Measurements from ENCODE around the gene SLC40A1. TPM values are rescaled to one million over a fixed set of nuclear protein-coding genes. Genes with fewer than 3 reads are reported as not detected.

Gene SLC40A1
- total RNA-seq, 2 experiments from 2014 or later, result 4.4 to 6.0 TPM

DNA sequence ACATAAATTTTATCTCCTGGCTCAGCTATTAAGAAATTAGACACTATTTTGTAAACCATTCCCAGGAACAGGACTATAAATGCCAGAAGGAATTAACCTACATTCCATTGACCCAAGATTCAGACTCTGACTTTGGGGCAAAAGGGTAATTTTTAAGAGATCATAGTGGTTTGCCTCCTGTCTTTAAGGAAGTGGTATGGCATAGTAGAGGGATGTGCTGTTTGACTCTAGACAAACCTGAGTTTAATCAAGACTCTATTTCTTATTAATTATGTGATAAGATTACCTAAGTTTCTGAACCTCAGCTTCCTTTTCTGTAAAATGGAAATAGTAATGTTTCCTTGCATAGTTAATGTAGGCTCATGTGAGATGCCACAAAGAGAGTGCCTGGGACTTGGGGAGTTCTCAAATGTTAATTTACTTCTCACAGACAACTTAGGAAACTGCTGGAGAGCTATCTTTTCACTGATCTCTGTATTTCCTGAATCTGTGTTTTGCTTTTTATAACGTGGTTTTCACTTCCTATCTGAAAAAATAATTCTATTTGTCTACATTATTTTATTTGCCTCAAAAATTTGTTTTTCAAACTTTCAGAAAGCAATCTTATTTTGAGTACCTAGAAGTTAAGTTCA, 11.9 kb upstream of the SLC40A1 start:
- Mint-ChIP-seq H3K4me1 (peaks cover 33% of the 10 kb centered on the region), H3K9me3 (no peaks in the 10 kb centered on the region), H3K27ac (no peak overlapping the region), H3K36me3 (ENCODE audit: low read depth) (no peaks in the 10 kb centered on the region), H3K4me3 (no peak overlapping the region), H3K27me3 (no peaks in the 10 kb centered on the region)
- ChIA-PET POLR2A (interaction anchor here (0.7 to 1.1 kb wide), 3 partner anchors 12 to 65 kb away, joined by 3 read pairs; partner anchors contain the start of gene SLC40A1), CTCF (interaction anchor here (2.0 kb wide), 1 partner anchor 12 kb away, joined by 7 read pairs; the partner anchor contains the start of gene SLC40A1)
- no peak for DNase-seq

GRCh38 chr2:189587780-189588179, 7.2 kb upstream of the SLC40A1 start:
- ChIA-PET POLR2A (no interaction called here), CTCF (no interaction called here)
- no peak overlapping the region for H3K27ac Mint-ChIP-seq
- no peak overlapping the region for H3K4me3 Mint-ChIP-seq
- H3K4me1 Mint-ChIP-seq, result peaks cover 13% of the 10 kb centered on the region
- H3K36me3 Mint-ChIP-seq (ENCODE audit: low read depth), result no peaks in the 10 kb centered on the region
- no peaks in the 10 kb centered on the region for H3K9me3 Mint-ChIP-seq
- peaks cover 15% of the 10 kb centered on the region for H3K27me3 Mint-ChIP-seq
- no peak for DNase-seq

DNA sequence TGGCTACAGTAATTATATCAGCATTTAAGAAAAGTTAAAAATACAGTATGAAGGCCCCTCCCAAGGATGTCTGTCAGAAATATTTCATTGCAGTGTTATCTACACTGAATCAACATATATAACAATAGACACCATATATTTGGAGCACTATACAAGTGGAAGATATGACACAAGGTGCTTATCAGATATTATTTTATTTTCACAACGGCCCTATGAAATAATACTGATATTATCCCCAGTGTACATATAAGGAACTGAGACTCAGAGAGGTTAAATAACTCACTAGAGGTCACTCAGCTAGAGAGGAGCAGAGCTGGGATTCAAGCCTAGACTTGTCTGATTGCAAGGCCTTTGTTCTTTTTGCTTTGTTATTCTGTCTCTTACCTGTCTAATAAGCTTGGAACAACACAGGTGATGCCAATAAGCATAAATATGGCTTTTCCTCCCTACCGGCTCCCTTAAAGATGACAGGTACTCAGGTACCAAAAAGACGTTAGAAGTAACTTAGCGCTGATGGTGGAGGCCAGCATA, 4.7 kb upstream of the SLC40A1 start:
- peaks cover 30% of the 10 kb centered on the region for H3K27me3 Mint-ChIP-seq

DNA sequence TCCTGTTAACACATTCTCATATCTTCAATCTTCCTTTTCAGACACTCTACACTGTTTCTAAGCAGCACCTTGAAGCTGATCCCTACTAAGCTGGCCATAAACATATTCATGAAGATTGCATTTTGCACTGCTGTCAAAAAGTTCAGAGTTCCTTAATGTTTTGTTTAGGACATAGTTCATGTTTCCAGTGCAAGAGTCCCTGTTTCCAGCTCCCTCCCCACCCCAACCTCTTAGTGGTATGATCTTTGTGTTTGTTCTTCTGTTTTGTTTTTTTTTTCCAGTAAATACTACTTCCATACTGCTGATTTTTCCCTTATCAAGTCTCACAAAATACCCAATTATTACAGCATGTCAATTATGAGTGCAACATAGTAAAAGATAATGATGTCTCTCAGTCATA, 4.1 kb upstream of the SLC40A1 start:
- ChIA-PET POLR2A (no interaction called here), CTCF (no interaction called here)
- Mint-ChIP-seq H3K9me3 (no peaks in the 10 kb centered on the region), H3K27ac (no peak overlapping the region), H3K27me3 (peaks cover 33% of the 10 kb centered on the region), H3K4me3 (no peak overlapping the region), H3K4me1 (peaks cover 20% of the 10 kb centered on the region), H3K36me3 (ENCODE audit: low read depth) (no peaks in the 10 kb centered on the region)
- DNase-seq, result no peak

More for the DNA sequence above, 4.7 kb upstream of the SLC40A1 start:
- H3K36me3 Mint-ChIP-seq (ENCODE audit: low read depth), result no peaks in the 10 kb centered on the region
- peaks cover 14% of the 10 kb centered on the region for H3K4me1 Mint-ChIP-seq
- no peak overlapping the region for H3K4me3 Mint-ChIP-seq
- H3K9me3 Mint-ChIP-seq, result no peaks in the 10 kb centered on the region
- no peak overlapping the region for H3K27ac Mint-ChIP-seq
- ChIA-PET POLR2A (no interaction called here), CTCF (no interaction called here)
- no peak for DNase-seq

GRCh38 chr2:189583227-189584198, 2.9 kb upstream of the SLC40A1 start:
- H3K4me1 Mint-ChIP-seq, result peaks cover 25% of the 10 kb centered on the region
- no peak overlapping the region for H3K27ac Mint-ChIP-seq
- no peak overlapping the region for H3K4me3 Mint-ChIP-seq
- no peaks in the 10 kb centered on the region for H3K36me3 Mint-ChIP-seq (ENCODE audit: low read depth)
- H3K9me3 Mint-ChIP-seq, result no peaks in the 10 kb centered on the region
- POLR2A ChIA-PET, result no interaction called here
- H3K27me3 Mint-ChIP-seq, result peaks cover 37% of the 10 kb centered on the region
- DNase-seq, result no peak
- CTCF ChIA-PET, result no interaction called here

- no peak overlapping the region for H3K4me3 Mint-ChIP-seq
- H3K27ac Mint-ChIP-seq, result no peak overlapping the region
- ChIA-PET POLR2A (no interaction called here), CTCF (no interaction called here)
- H3K9me3 Mint-ChIP-seq, result no peaks in the 10 kb centered on the region
- H3K4me1 Mint-ChIP-seq, result peaks cover 25% of the 10 kb centered on the region
- no peaks in the 10 kb centered on the region for H3K36me3 Mint-ChIP-seq (ENCODE audit: low read depth)
- no peak for DNase-seq
- peaks cover 37% of the 10 kb centered on the region for H3K27me3 Mint-ChIP-seq
Measured at GRCh38 chr2:189582809-189583192, 2.2 kb upstream of the SLC40A1 start.

GRCh38 chr2:189582140-189582808, 1.7 kb upstream of the SLC40A1 start:
- peaks cover 25% of the 10 kb centered on the region for H3K4me1 Mint-ChIP-seq
- H3K27ac Mint-ChIP-seq, result no peak overlapping the region
- peak overlapping the region; percentile 64 for H3K4me3 Mint-ChIP-seq
- peaks cover 37% of the 10 kb centered on the region for H3K27me3 Mint-ChIP-seq
- ChIA-PET POLR2A (no interaction called here), CTCF (no interaction called here)
- no peaks in the 10 kb centered on the region for H3K36me3 Mint-ChIP-seq (ENCODE audit: low read depth)
- H3K9me3 Mint-ChIP-seq, result no peaks in the 10 kb centered on the region
- no peak for DNase-seq

DNA sequence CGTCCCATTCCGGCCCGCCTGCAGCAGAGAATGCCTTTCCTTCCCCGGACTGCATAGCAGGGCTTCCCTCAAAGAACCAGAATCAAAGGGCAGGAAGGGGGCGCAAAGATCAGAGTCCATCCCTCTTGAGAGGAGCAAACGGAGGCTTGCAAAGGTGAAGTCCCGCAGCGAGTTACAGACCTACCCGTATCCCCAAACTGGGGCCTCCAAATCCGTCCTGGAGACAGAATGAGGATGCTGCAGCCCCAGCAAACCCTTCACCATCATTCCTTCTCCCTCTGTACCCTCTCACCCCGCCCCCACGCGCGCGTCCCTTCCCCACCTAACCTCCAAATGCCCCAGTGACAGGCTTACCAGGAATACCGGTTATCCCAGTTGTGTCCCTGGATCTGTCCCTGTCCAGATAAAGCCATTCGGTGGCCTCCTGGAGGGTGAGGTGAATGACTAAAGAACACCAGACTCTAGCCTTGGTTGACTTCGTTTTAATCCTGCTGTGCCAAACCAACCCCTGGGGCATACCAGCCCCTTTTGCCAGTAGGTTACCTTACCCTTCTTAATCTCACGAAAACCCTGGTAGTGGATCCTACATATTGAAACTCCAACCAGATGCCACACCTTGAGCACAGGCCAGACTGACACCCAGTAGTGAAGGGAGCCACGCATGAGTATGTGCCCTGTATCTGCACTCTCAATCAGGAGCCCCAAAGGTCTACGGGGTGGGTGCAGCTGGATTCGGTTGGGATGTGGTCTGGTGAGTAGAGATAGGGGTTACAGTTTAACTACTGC, 961 bp upstream of the SLC40A1 start:
- H3K27ac Mint-ChIP-seq, result no peak overlapping the region
- peaks cover 25% of the 10 kb centered on the region for H3K4me1 Mint-ChIP-seq
- no peak for DNase-seq
- peak overlapping the region; percentile 64 for H3K4me3 Mint-ChIP-seq
- no peaks in the 10 kb centered on the region for H3K36me3 Mint-ChIP-seq (ENCODE audit: low read depth)
- H3K9me3 Mint-ChIP-seq, result no peaks in the 10 kb centered on the region
- ChIA-PET POLR2A (interaction anchor here (0.9 to 1.8 kb wide), 4 partner anchors 13 to 141 kb away, joined by 3 to 12 read pairs (median 6); partner anchors contain the start of gene WDR75), CTCF (interaction anchor here (0.9 to 2.0 kb wide), 6 partner anchors 10 to 119 kb away, joined by 3 to 7 read pairs (median 4); no protein-coding TSS in a partner anchor)
- peaks cover 37% of the 10 kb centered on the region for H3K27me3 Mint-ChIP-seq

- Mint-ChIP-seq H3K9me3 (no peaks in the 10 kb centered on the region), H3K36me3 (ENCODE audit: low read depth) (no peaks in the 10 kb centered on the region), H3K4me3 (peak overlapping the region; percentile 72), H3K4me1 (peaks cover 32% of the 10 kb centered on the region), H3K27me3 (peaks cover 35% of the 10 kb centered on the region), H3K27ac (peak overlapping the region; percentile 33)
- peak; percentile 39 for DNase-seq
- ChIA-PET CTCF (interaction anchor here (0.7 to 2.0 kb wide), 10 partner anchors 9 to 118 kb away, joined by 3 to 7 read pairs (median 3); no protein-coding TSS in a partner anchor), POLR2A (interaction anchor here (0.7 to 1.8 kb wide), 11 partner anchors 9 to 140 kb away, joined by 3 to 12 read pairs (median 4); partner anchors contain the start of gene WDR75)
Measured at GRCh38 chr2:189580241-189580651, 340 bp downstream of the SLC40A1 start.

DNA sequence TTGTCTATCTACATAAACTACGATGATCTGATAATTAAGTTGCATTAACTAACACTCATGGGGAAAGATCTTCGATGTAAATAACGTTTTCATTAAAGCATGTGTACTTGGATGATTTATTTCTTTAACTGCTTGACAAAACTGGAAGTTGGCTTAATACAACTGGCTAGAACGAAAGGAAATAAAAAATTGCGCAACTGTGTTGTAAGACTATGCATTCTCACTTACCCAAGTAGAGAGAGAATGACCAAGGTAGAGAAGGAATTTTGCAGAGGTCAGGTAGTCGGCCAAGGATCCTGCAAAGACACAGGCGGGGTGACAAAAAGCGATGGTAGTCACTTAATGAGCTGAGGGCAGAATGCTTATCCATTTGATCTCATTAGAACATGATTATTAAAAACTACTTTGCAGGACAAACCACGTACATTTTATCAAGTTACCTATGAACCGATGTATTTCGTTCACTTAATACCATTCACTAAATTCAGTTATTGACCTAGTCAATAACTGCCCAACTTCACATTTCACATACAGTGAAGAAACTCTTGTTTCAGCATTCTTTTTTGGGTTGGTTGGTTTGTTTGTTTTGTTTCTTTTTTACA, 900 bp downstream of the SLC40A1 start:
- ChIA-PET CTCF (interaction anchor here (0.9 to 2.0 kb wide), 5 partner anchors 10 to 117 kb away, joined by 3 to 6 read pairs (median 4); no protein-coding TSS in a partner anchor), POLR2A (interaction anchor here (0.6 to 1.8 kb wide), 7 partner anchors 11 to 306 kb away, joined by 3 to 12 read pairs (median 4); partner anchors contain the start of gene WDR75)
- H3K27ac Mint-ChIP-seq, result no peak overlapping the region
- H3K4me1 Mint-ChIP-seq, result peaks cover 35% of the 10 kb centered on the region
- DNase-seq, result no peak
- no peaks in the 10 kb centered on the region for H3K9me3 Mint-ChIP-seq
- peak overlapping the region; percentile 72 for H3K4me3 Mint-ChIP-seq
- H3K27me3 Mint-ChIP-seq, result peaks cover 35% of the 10 kb centered on the region
- no peaks in the 10 kb centered on the region for H3K36me3 Mint-ChIP-seq (ENCODE audit: low read depth)

DNA sequence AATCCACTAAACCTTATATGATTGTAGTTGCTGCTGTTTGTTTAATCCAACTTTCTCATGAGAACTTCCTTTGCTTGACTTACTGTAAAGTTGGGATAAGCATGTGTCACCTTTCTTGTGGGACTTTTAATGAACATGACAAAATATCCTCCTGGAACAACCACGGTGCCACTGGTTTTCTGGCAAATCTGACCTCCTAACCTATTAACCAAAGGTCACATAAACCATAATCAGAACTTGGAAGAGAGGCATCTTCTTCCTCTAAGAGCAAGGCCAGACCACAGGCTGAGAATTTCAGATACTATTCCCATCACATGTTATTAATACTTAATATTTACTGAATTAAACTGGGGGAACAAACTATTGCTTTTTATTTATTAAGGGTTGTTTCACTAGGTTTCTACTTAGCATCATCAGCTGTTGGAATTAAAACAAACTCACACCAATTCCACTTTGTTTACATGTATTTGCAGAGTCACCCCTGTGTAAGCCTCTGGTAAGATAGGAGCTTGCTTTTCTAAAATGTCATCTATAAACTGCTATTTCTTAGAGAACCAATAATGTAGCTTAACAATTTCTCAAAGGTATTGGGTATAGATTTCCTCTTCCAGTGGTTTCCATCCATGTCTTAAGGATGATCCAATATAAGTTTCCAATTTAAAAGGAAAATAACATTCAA, 2.2 kb downstream of the SLC40A1 start:
- no peaks in the 10 kb centered on the region for H3K36me3 Mint-ChIP-seq (ENCODE audit: low read depth)
- no peak for DNase-seq
- peaks cover 35% of the 10 kb centered on the region for H3K4me1 Mint-ChIP-seq
- peaks cover 26% of the 10 kb centered on the region for H3K27me3 Mint-ChIP-seq
- H3K4me3 Mint-ChIP-seq, result no peak overlapping the region
- no peaks in the 10 kb centered on the region for H3K9me3 Mint-ChIP-seq
- H3K27ac Mint-ChIP-seq, result no peak overlapping the region
- ChIA-PET POLR2A (no interaction called here), CTCF (no interaction called here)
